GM23338 (cell line): ENCODE data around the gene PERP. TPM values are rescaled to one million over a fixed set of nuclear protein-coding genes. Genes with fewer than 3 reads are reported as not detected.

Source experiments
- ATAC-seq: fragments of 200-7000 bp; cut with Tn5 transposase; 3 replicates; pipeline ENCODE4 v1.9.1; 2020
- DNase-seq: peaks from one replicate; pipeline ENCODE4 v3.0.0-alpha.2; 2015; ENCODE audit warnings: low spot score
- H2AFZ ChIP-seq: fragments of 200-600 bp; sonication (generic); 2 replicates; pipeline ENCODE4 v1.8.0; 2016; ENCODE audit warnings: antibody characterized with exemption, mild to moderate bottlenecking, moderate library complexity
- H3F3A ChIP-seq: fragments of 200-600 bp; sonication (generic); replicated peaks from 2 replicates; pipeline ENCODE4 v1.8.0; 2017; ENCODE audit warnings: antibody characterized with exemption, mixed run types, low read depth
- H3K27ac ChIP-seq: fragments of 200-600 bp; sonication (generic); 2 replicates; pipeline ENCODE4 v1.6.1; 2016; ENCODE audit warnings: low read depth
- H3K27me3 ChIP-seq: fragments of 200-600 bp; sonication (generic); 2 replicates; pipeline ENCODE4 v1.8.0; 2016; ENCODE audit warnings: mild to moderate bottlenecking, mixed run types, moderate library complexity; ENCODE audit not compliant: insufficient read depth
- H3K36me3 ChIP-seq: fragments of 200-600 bp; sonication (generic); 2 replicates; pipeline ENCODE4 v1.8.0; 2016; ENCODE audit warnings: mild to moderate bottlenecking; ENCODE audit not compliant: insufficient read depth
- H3K4me1 ChIP-seq: fragments of 200-600 bp; sonication (generic); 2 replicates; pipeline ENCODE4 v1.8.0; 2016; ENCODE audit warnings: mild to moderate bottlenecking, moderate library complexity; ENCODE audit not compliant: insufficient read depth
- H3K4me2 ChIP-seq: fragments of 200-600 bp; sonication (generic); 2 replicates; pipeline ENCODE4 v1.7.1; 2017; ENCODE audit warnings: mixed run types
- H3K4me3 ChIP-seq: fragments of 200-600 bp; sonication (generic); 2 replicates; pipeline ENCODE4 v1.6.1; 2016; ENCODE audit warnings: mixed run types
- H3K79me2 ChIP-seq: fragments of 200-600 bp; sonication (generic); replicated peaks from 2 replicates; pipeline ENCODE4 v1.8.0; 2017; ENCODE audit warnings: mild to moderate bottlenecking; ENCODE audit not compliant: insufficient read depth
- H3K9me2 ChIP-seq: fragments of 200-600 bp; sonication (generic); 2 replicates; pipeline ENCODE4 v1.8.0; 2017; ENCODE audit not compliant: insufficient read depth
- H4K20me1 ChIP-seq: fragments of 200-600 bp; sonication (generic); replicated peaks from 2 replicates; pipeline ENCODE4 v1.8.0; 2017; ENCODE audit warnings: mild to moderate bottlenecking; ENCODE audit not compliant: insufficient read depth
- H3K27ac Mint-ChIP-seq: 2 replicates; pipeline ENCODE4 v1.8.0; 2020; ENCODE audit warnings: inconsistent platforms, mild to moderate bottlenecking, moderate library complexity, mixed read lengths
- H3K27me3 Mint-ChIP-seq: 3 replicates; pipeline ENCODE4 v1.8.0; 2022; ENCODE audit warnings: low read depth, mild to moderate bottlenecking, moderate library complexity, mixed read lengths, inconsistent platforms; ENCODE audit not compliant: insufficient read depth, poor library complexity
- H3K36me3 Mint-ChIP-seq: 3 replicates; pipeline ENCODE4 v1.8.0; 2021; ENCODE audit warnings: low read depth, mild to moderate bottlenecking, inconsistent platforms, moderate library complexity, mixed read lengths
- H3K4me1 Mint-ChIP-seq: 3 replicates; pipeline ENCODE4 v1.8.0; 2020; ENCODE audit warnings: mild to moderate bottlenecking, inconsistent platforms, mixed read lengths
- H3K4me3 Mint-ChIP-seq: 3 replicates; pipeline ENCODE4 v1.8.0; 2021; ENCODE audit warnings: moderate library complexity, mild to moderate bottlenecking, inconsistent platforms, mixed read lengths
- H3K9me3 Mint-ChIP-seq: 3 replicates; pipeline ENCODE4 v1.8.0; 2020; ENCODE audit warnings: moderate library complexity, mild to moderate bottlenecking, inconsistent platforms, mixed read lengths
- EZH2 ChIP-seq: fragments of 200-600 bp; sonication (generic); IDR thresholded peaks from one replicate; pipeline ENCODE4 v1.8.0; 2017; ENCODE audit warnings: antibody characterized with exemption, mild to moderate bottlenecking, low read depth; ENCODE audit not compliant: unreplicated experiment
- EZH2phosphoT487 ChIP-seq: fragments of 200-600 bp; sonication (generic); IDR thresholded peaks from one replicate; pipeline ENCODE4 v1.8.1; 2018; ENCODE audit warnings: antibody characterized with exemption; ENCODE audit not compliant: unreplicated experiment
- NANOG ChIP-seq: IDR thresholded peaks from 2 replicates; pipeline ENCODE4 v1.6.1; 2016; ENCODE audit warnings: antibody characterized with exemption, borderline replicate concordance
- POLR2AphosphoS5 ChIP-seq: IDR thresholded peaks from 2 replicates; pipeline ENCODE4 v1.6.1; 2016; ENCODE audit warnings: antibody characterized with exemption, low read depth
- REST ChIP-seq: IDR thresholded peaks from one replicate; pipeline ENCODE4 v1.6.1; 2018; ENCODE audit warnings: antibody characterized with exemption; ENCODE audit not compliant: unreplicated experiment
- polyA plus RNA-seq: library from polyadenylated mRNA; unstranded; fragments of >200 nt; fragmentation: Nextera tagmentation; extraction: Ambion mirVana; gene quantifications from 2 replicates; pipeline ENCODE4 v1.2.1, GENCODE V29; 2016
- total RNA-seq: library from RNA; depleted of rRNA; stranded (reverse); fragments of >200 nt; shearing (Covaris generic); gene quantifications from 2 replicates; pipeline ENCODE4 v1.2.3, GENCODE V29; 2014
- TF ChIP-seq, protein P1 (sequence below), 2 experiments: fragments of 200-600 bp in 1 of 2; sonication (generic) in 1 of 2; conservative IDR thresholded peaks; 2 replicates each; pipeline versions ENCODE4 v1.5.1 to v1.6.1; 2016 to 2017; ENCODE audit warnings: antibody characterized with exemption in 2 of 2, low read depth in 2 of 2, mild to moderate bottlenecking in 2 of 2, moderate library complexity in 1 of 2

The PERP gene
- total and polyA plus RNA-seq, 2 experiments from 2014 or later: 23.7 to 28.4 TPM

- TF ChIP-seq REST: no peak
- no peak for TF ChIP-seq EZH2
- TF ChIP-seq, protein P1, sequence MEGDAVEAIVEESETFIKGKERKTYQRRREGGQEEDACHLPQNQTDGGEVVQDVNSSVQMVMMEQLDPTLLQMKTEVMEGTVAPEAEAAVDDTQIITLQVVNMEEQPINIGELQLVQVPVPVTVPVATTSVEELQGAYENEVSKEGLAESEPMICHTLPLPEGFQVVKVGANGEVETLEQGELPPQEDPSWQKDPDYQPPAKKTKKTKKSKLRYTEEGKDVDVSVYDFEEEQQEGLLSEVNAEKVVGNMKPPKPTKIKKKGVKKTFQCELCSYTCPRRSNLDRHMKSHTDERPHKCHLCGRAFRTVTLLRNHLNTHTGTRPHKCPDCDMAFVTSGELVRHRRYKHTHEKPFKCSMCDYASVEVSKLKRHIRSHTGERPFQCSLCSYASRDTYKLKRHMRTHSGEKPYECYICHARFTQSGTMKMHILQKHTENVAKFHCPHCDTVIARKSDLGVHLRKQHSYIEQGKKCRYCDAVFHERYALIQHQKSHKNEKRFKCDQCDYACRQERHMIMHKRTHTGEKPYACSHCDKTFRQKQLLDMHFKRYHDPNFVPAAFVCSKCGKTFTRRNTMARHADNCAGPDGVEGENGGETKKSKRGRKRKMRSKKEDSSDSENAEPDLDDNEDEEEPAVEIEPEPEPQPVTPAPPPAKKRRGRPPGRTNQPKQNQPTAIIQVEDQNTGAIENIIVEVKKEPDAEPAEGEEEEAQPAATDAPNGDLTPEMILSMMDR (conservative IDR thresholded peaks at IDR 0.05; ENCODE audit: low read depth in 2 of 2): no peak
- no peak for TF ChIP-seq NANOG
Measured at GRCh38 chr6:138085839-138086222, 21.4 kb downstream of the PERP start (continued).

- H3F3A ChIP-seq: no peaks in the 10 kb centered on the region
- Mint-ChIP-seq H3K27ac (no peak overlapping the region), H3K36me3 (no peaks in the 10 kb centered on the region), H3K9me3 (peaks cover 5% of the 10 kb centered on the region; the same call in 1 of the 3 replicates), H3K4me1 (peaks cover 24% of the 10 kb centered on the region), H3K27me3 (no peaks in the 10 kb centered on the region), H3K4me3 (no peak overlapping the region)
- H3K9me2 ChIP-seq: peaks cover 7% of the 10 kb centered on the region
- H3K27ac ChIP-seq: no peak overlapping the region
- no peak for ATAC-seq
- TF ChIP-seq POLR2AphosphoS5: no peak
- TF ChIP-seq EZH2: no peak
- TF ChIP-seq EZH2phosphoT487: no peak
- TF ChIP-seq REST: no peak
- H3K27me3 ChIP-seq: no peaks in the 10 kb centered on the region
- H2AFZ ChIP-seq: no peak overlapping the region
- no peaks in the 10 kb centered on the region for H3K79me2 ChIP-seq
- H4K20me1 ChIP-seq: no peaks in the 10 kb centered on the region
- no peak for DNase-seq
- H3K4me3 ChIP-seq: no peak overlapping the region
- no peak overlapping the region for H3K4me2 ChIP-seq
- H3K36me3 ChIP-seq: no peaks in the 10 kb centered on the region
- H3K4me1 ChIP-seq: peaks cover 8% of the 10 kb centered on the region; the same call in 1 of the 2 replicates
Measured at GRCh38 chr6:138084904-138085838, 22.0 kb downstream of the PERP start.
